ENCODE measurements around the gene ZNF697. TPM values are rescaled to one million over a fixed set of nuclear protein-coding genes. Genes with fewer than 3 reads are reported as not detected.

The ZNF697 gene
- total and polyA plus RNA-seq, 8 donors = 0.78 to 11.9 (median 2.1) TPM

GRCh38 chr1:119688810-119689209 is 40.7 kb upstream of the ZNF697 start:
- Histone ChIP-seq H3K27ac (no peak overlapping the region), H3K9me3 (no peaks in the 10 kb centered on the region), H3K36me3 (no peaks in the 10 kb centered on the region), H3K27me3 (no peaks in the 10 kb centered on the region), H3K4me1 (no peaks in the 10 kb centered on the region), H3K4me3 (no peak overlapping the region)
- intact Hi-C loops (cut with DNase I; ENCODE audit: low total_unique reads) = no loop called here
- TF ChIP-seq POLR2AphosphoS5 (IDR thresholded peaks at IDR 0.05) = no peak
- TF ChIP-seq EP300 (IDR thresholded peaks at IDR 0.05) = no peak
- no peak for TF ChIP-seq CTCF (IDR thresholded peaks at IDR 0.05)
- no peak for TF ChIP-seq POLR2A (IDR thresholded peaks at IDR 0.05)
- DNase-seq = no peak

GRCh38 chr1:119687434-119688079 is 39.5 kb upstream of the ZNF697 start:
- intact Hi-C loops (cut with DNase I; ENCODE audit: low total_unique reads) = no loop called here
- H3K36me3 ChIP-seq = no peaks in the 10 kb centered on the region
- H3K4me3 ChIP-seq = no peak overlapping the region
- DNase-seq = no peak
- no peaks in the 10 kb centered on the region for H3K4me1 ChIP-seq
- H3K27me3 ChIP-seq = no peaks in the 10 kb centered on the region
- 56 to 77% (median 64%) methylated on average over 2 of the region's 2 CpGs for WGBS, 5 donors
- TF ChIP-seq POLR2A (IDR thresholded peaks at IDR 0.05) = no peak
- TF ChIP-seq CTCF (IDR thresholded peaks at IDR 0.05) = no peak
- no peak for TF ChIP-seq POLR2AphosphoS5 (IDR thresholded peaks at IDR 0.05)
- TF ChIP-seq EP300 (IDR thresholded peaks at IDR 0.05) = no peak
- no peak overlapping the region for H3K27ac ChIP-seq
- no peaks in the 10 kb centered on the region for H3K9me3 ChIP-seq

GRCh38 chr1:119686661-119687060 is 38.6 kb upstream of the ZNF697 start:
- H3K36me3 ChIP-seq = no peaks in the 10 kb centered on the region
- 56 to 77% (median 73%) methylated on average over 3 of the region's 3 CpGs for WGBS, 5 donors
- DNase-seq = peak in 1 of 2 donors; percentile 44
- no peaks in the 10 kb centered on the region for H3K27me3 ChIP-seq
- H3K4me1 ChIP-seq = no peaks in the 10 kb centered on the region
- no peaks in the 10 kb centered on the region for H3K9me3 ChIP-seq
- no peak for TF ChIP-seq CTCF (IDR thresholded peaks at IDR 0.05)
- no peak for TF ChIP-seq POLR2AphosphoS5 (IDR thresholded peaks at IDR 0.05)
- no peak for TF ChIP-seq EP300 (IDR thresholded peaks at IDR 0.05)
- no peak for TF ChIP-seq POLR2A (IDR thresholded peaks at IDR 0.05)
- no peak overlapping the region for H3K4me3 ChIP-seq
- no peak overlapping the region for H3K27ac ChIP-seq
- intact Hi-C loops (cut with DNase I; ENCODE audit: low total_unique reads) = no loop called here

- Histone ChIP-seq H3K4me1 (no peaks in the 10 kb centered on the region), H3K9me3 (no peaks in the 10 kb centered on the region), H3K27ac (no peak overlapping the region), H3K27me3 (no peaks in the 10 kb centered on the region), H3K36me3 (no peaks in the 10 kb centered on the region), H3K4me3 (no peak overlapping the region)
- TF ChIP-seq POLR2A (IDR thresholded peaks at IDR 0.05) = no peak
- WGBS, 5 donors = 84 to 99% (median 96%) methylated on average over 1 of the region's 1 CpG
- intact Hi-C loops (cut with DNase I; ENCODE audit: low total_unique reads) = no loop called here
- no peak for DNase-seq
Measured at GRCh38 chr1:119683893-119684292, 35.8 kb upstream of the ZNF697 start.

GRCh38 chr1:119682141-119682540 is 34.1 kb upstream of the ZNF697 start:
- Histone ChIP-seq H3K4me3 (no peak overlapping the region), H3K4me1 (no peaks in the 10 kb centered on the region), H3K9me3 (no peaks in the 10 kb centered on the region), H3K27me3 (no peaks in the 10 kb centered on the region), H3K36me3 (no peaks in the 10 kb centered on the region), H3K27ac (no peak overlapping the region)
- DNase-seq = no peak
- TF ChIP-seq EP300 (IDR thresholded peaks at IDR 0.05) = no peak
- TF ChIP-seq POLR2AphosphoS5 (IDR thresholded peaks at IDR 0.05) = no peak
- TF ChIP-seq CTCF (IDR thresholded peaks at IDR 0.05) = no peak
- TF ChIP-seq POLR2A (IDR thresholded peaks at IDR 0.05) = no peak
- intact Hi-C loops (cut with DNase I; ENCODE audit: low total_unique reads) = no loop called here

All from stomach (tissue), 9 donors.